Pancreas (tissue), 10 donors: ENCODE results near the gene CMKLR1. TPM values are rescaled to one million over a fixed set of nuclear protein-coding genes. Genes with fewer than 3 reads are reported as not detected.

Experiments
- ATAC-seq, 4 donors: fragments of 200-7000 bp; cut with Tn5 transposase; one replicate each; pipeline versions ENCODE4 v1.8.0 to v1.9.1; 2020; ENCODE audit warnings: mild to moderate bottlenecking in 4 of 4, moderate library complexity in 4 of 4
- DNase-seq, 6 donors: peaks; one replicate each; pipeline ENCODE4 v3.0.0-alpha.2; 2020
- FAIRE-seq: peaks from 2 replicates; lab custom pipeline; 2012; peaks lifted over from hg19 to GRCh38; lab: Jason Lieb, UNC
- H3K27ac ChIP-seq, 4 donors: fragments of 200-600 bp; sonication (generic); 1 replicate in 3 of 4; 2 replicates in 1 of 4; pipeline versions ENCODE4 v1.5.0 to v1.8.0; 2020
- H3K27me3 ChIP-seq, 4 donors: fragments of 200-600 bp; one replicate each; pipeline ENCODE4 v1.8.0; 2021
- H3K36me3 ChIP-seq, 3 donors: fragments of 200-600 bp; sonication (generic) in 1 of 3; one replicate each; pipeline versions ENCODE4 v1.5.0 to v1.8.0; 2020 to 2021
- H3K4me1 ChIP-seq, 3 donors: fragments of 200-600 bp; one replicate each; pipeline ENCODE4 v1.8.0; 2021
- H3K4me3 ChIP-seq, 4 donors: fragments of 200-600 bp; sonication (generic) in 2 of 4; one replicate each; pipeline versions ENCODE4 v1.5.0 to v1.8.0; 2020 to 2021
- H3K9me3 ChIP-seq, 4 donors: fragments of 200-600 bp; one replicate each; pipeline ENCODE4 v1.8.0; 2021
- CTCF ChIP-seq, 4 donors: fragments of 200-600 bp; sonication (generic) in 3 of 4; IDR thresholded peaks; one replicate each; pipeline versions ENCODE4 v1.5.0 to v1.8.0; 2021; ENCODE audit warnings: antibody characterized with exemption in 4 of 4
- WGBS, 2 donors: extraction: QIAGEN DNeasy Blood & Tissue Kit; methylation state at CpG; one replicate each; pipeline ENCODE4 v1.1.7; 2013; 5-methylcytosine and 5-hydroxymethylcytosine counted together
- intact Hi-C, 3 donors: fragments of 100-400 bp; cut with DNase I; formaldehyde crosslinking; loops; one replicate each; pipeline versions ENCODE4 v1.11.1 to v1.14.2; 2022
- polyA plus RNA-seq, 2 donors: library from polyadenylated mRNA; stranded (reverse); fragments of 200-250 nt; gene quantifications; one replicate each; pipeline ENCODE4 v1.2.3, GENCODE V29; 2013
- total RNA-seq, 6 donors: library from RNA; stranded (reverse); fragmentation: NEBNext Ultra II Directional in 4 of 6; extraction: Animal tissue kit (Norgen Biotek cat#: 25700) in 4 of 6; gene quantifications; one replicate each; pipeline versions ENCODE4 v1.2.1 to v1.2.4, GENCODE V29; 2021 to 2023
- donor health status: healthy with polysubstance abuse.
- donor health status: DM: no; HTN: no; CAD: no; lungs with moderate emphysema.
- donor health status: DM: no; HTN: no; CAD: no.
- donor health status: control.
- donor health status: control.
- donor health status: Bipolar disorder and iron deficiency.
- donor health status: DM: yes; HTN: yes; CAD: no.
- donor health status: DM: no; HTN: no; CAD: no.
- donor health status: DM: no; HTN: no; CAD: no.
- donor health status: DM: yes; HTN: yes; CAD: no.

The CMKLR1 gene
- total and polyA plus RNA-seq, 8 donors: 0.95 to 7.4 (median 1.4) TPM

GRCh38 chr12:108381787-108382436 lies 42.8 kb upstream of the CMKLR1 start:
- DNase-seq (no peak), FAIRE-seq (no peak), ATAC-seq (no peak)
- Histone ChIP-seq H3K27me3 (no peaks in the 10 kb centered on the region), H3K4me1 (no peaks in the 10 kb centered on the region), H3K36me3 (no peaks in the 10 kb centered on the region), H3K9me3 (no peaks in the 10 kb centered on the region), H3K4me3 (no peak overlapping the region), H3K27ac (no peak overlapping the region)
- WGBS, 2 donors: 42 to 45% methylated on average over 8 of the region's 8 CpGs
- intact Hi-C loops: no loop called here
- no peak for TF ChIP-seq CTCF (IDR thresholded peaks at IDR 0.05)

DNA sequence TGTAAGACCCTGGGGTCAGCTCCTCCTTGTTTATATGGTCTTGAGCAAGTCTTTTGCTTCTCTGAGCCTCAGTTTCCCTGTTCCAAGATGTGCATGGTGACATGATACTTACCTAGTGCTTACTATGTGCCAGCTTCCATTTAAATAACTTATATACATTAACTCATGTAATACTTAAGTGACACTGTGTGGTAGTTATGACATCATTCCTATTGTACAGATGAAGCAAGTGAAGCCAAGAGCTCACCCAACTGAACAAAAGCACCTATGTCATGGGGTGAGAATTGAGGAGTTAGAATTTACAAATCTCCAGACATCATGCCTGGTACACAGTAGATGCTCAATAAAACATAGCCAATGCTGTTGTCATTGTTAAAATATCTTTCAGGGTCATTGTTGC lies 41.3 kb upstream of the CMKLR1 start:
- no peaks in the 10 kb centered on the region for H3K9me3 ChIP-seq
- intact Hi-C loops: no loop called here
- H3K27me3 ChIP-seq: no peaks in the 10 kb centered on the region
- no peak overlapping the region for H3K4me3 ChIP-seq
- H3K4me1 ChIP-seq: no peaks in the 10 kb centered on the region
- TF ChIP-seq CTCF (IDR thresholded peaks at IDR 0.05): no peak
- FAIRE-seq (no peak), DNase-seq (no peak), ATAC-seq (no peak)
- H3K27ac ChIP-seq: no peak overlapping the region
- H3K36me3 ChIP-seq: no peaks in the 10 kb centered on the region

- DNase-seq: no peak
- Histone ChIP-seq H3K4me1 (no peaks in the 10 kb centered on the region), H3K4me3 (no peak overlapping the region), H3K27me3 (no peaks in the 10 kb centered on the region), H3K9me3 (no peaks in the 10 kb centered on the region), H3K27ac (no peak overlapping the region), H3K36me3 (no peaks in the 10 kb centered on the region)
- no peak for ATAC-seq
- TF ChIP-seq CTCF (IDR thresholded peaks at IDR 0.05): no peak
- intact Hi-C loops: loop anchor here in 1 of 3 donors (10.0 kb wide), 1 partner anchor 145 kb away; no protein-coding TSS in a partner anchor
- 51 to 73% methylated on average over 4 of the region's 4 CpGs for WGBS, 2 donors
- FAIRE-seq: no peak
Measured at GRCh38 chr12:108379823-108380222, 40.7 kb upstream of the CMKLR1 start.

- WGBS, 2 donors: 64 to 80% methylated on average over 3 of the region's 3 CpGs
- FAIRE-seq (no peak), ATAC-seq (no peak), DNase-seq (no peak)
- H3K4me3 ChIP-seq: no peak overlapping the region
- no peak overlapping the region for H3K27ac ChIP-seq
- no peaks in the 10 kb centered on the region for H3K9me3 ChIP-seq
- intact Hi-C loops: loop anchor here in 1 of 3 donors (10.0 kb wide), 1 partner anchor 144 kb away; no protein-coding TSS in a partner anchor
- no peaks in the 10 kb centered on the region for H3K36me3 ChIP-seq
- H3K4me1 ChIP-seq: no peaks in the 10 kb centered on the region
- H3K27me3 ChIP-seq: no peaks in the 10 kb centered on the region
- TF ChIP-seq CTCF (IDR thresholded peaks at IDR 0.05): no peak
Measured at GRCh38 chr12:108378926-108379325, 39.8 kb upstream of the CMKLR1 start.

GRCh38 chr12:108377260-108377659 lies 38.1 kb upstream of the CMKLR1 start:
- Histone ChIP-seq H3K4me1 (no peaks in the 10 kb centered on the region), H3K4me3 (no peak overlapping the region), H3K27ac (no peak overlapping the region), H3K27me3 (no peaks in the 10 kb centered on the region), H3K36me3 (no peaks in the 10 kb centered on the region), H3K9me3 (no peaks in the 10 kb centered on the region)
- ATAC-seq: no peak
- no peak for TF ChIP-seq CTCF (IDR thresholded peaks at IDR 0.05)
- FAIRE-seq: no peak
- no peak for DNase-seq
- intact Hi-C loops: loop anchor here in 1 of 3 donors (10.0 kb wide), 1 partner anchor 142 kb away; no protein-coding TSS in a partner anchor
- 25 to 30% methylated on average over 1 of the region's 1 CpG for WGBS, 2 donors
